ENCODE results near the gene CLRN2. TPM values are rescaled to one million over a fixed set of nuclear protein-coding genes. Genes with fewer than 3 reads are reported as not detected.

The CLRN2 gene
- total RNA-seq, 1 experiment from 2014 or later: not detected

- TF ChIP-seq ZBTB33 (IDR thresholded peaks at IDR 0.05; ENCODE audit: extremely low read depth, insufficient replicate concordance, low read length) (no peak), EGR1 (IDR thresholded peaks at IDR 0.05; ENCODE audit: low read depth) (no peak), REST (IDR thresholded peaks at IDR 0.05; ENCODE audit: low read depth) (no peak), SRF (IDR thresholded peaks at IDR 0.05; ENCODE audit: low read depth) (no peak), RAD21 (IDR thresholded peaks at IDR 0.05; ENCODE audit: low read depth) (no peak), POLR2A (IDR thresholded peaks at IDR 0.05; ENCODE audit: borderline replicate concordance, extremely low read depth, insufficient read depth, insufficient read length) (no peak)
- ChIA-PET POLR2A (no interaction called here), RAD21 (ENCODE audit: low non-redundant PET in 1 of 2, low total read pairs in 2 of 2, uncharacterized antibody in 2 of 2, unreplicated experiment in 2 of 2) (no interaction called here)
Measured at GRCh38 chr4:17528551-17529165, 13.7 kb downstream of the CLRN2 start.

More at GRCh38 chr4:17528551-17529165, 13.7 kb downstream of the CLRN2 start:
- intact Hi-C loops (cut with micrococcal nuclease): no loop called here
- Histone ChIP-seq H3K27me3 (ENCODE audit: insufficient read depth, low read length) (peaks cover 4% of the 10 kb centered on the region; the same call in 1 of the 2 replicates), H3K9ac (ENCODE audit: low read length) (no peak overlapping the region), H2AFZ (ENCODE audit: low read depth, low read length, poor library complexity, severe bottlenecking) (no peak overlapping the region), H3K9me2 (ENCODE audit: insufficient read depth) (no peaks in the 10 kb centered on the region), H3K79me2 (ENCODE audit: insufficient read depth, low read length) (no peaks in the 10 kb centered on the region), H3K4me3 (replicated peaks in 1 of 2; ENCODE audit: low read depth in 1 of 2, low read length in 2 of 2) (no peak overlapping the region), H3K4me1 (ENCODE audit: control insufficient read depth in 1 of 2, insufficient read depth in 2 of 2, low read length in 2 of 2) (no peaks in the 10 kb centered on the region), H4K20me1 (ENCODE audit: insufficient read depth) (no peaks in the 10 kb centered on the region), H3K36me3 (ENCODE audit: control insufficient read depth in 1 of 2, insufficient read depth in 2 of 2, low read length in 2 of 2) (no peaks in the 10 kb centered on the region), H3K27ac (ENCODE audit: low read depth, low read length) (no peak overlapping the region), H3K9me3 (ENCODE audit: control insufficient read depth in 1 of 2, insufficient read depth in 1 of 2, low read depth in 1 of 2, low read length in 2 of 2) (no peaks in the 10 kb centered on the region), H3K4me2 (ENCODE audit: low read length) (no peak overlapping the region)
- BruUV-seq (replicated peaks): no TSS peak
- ATAC-seq (no peak), DNase-seq (ENCODE audit: low read depth, low spot score) (no peak)
- CTCF ChIA-PET: no interaction called here

Data from HCT116 (cell line).